ENCODE results near the gene MYT1. TPM values are rescaled to one million over a fixed set of nuclear protein-coding genes. Genes with fewer than 3 reads are reported as not detected.
A peak's percentile ranks its signal among the peaks of the same experiment; 100 is the strongest.

The MYT1 gene
- total and polyA plus RNA-seq, 9 of the 15 experiments (the other 6 are each of a cell fraction or from before 2014, with no cell fraction given), result 0.02 to 0.12 (median 0.06) TPM; not detected in 4

- TF ChIP-seq REST (IDR thresholded peaks at IDR 0.05; ENCODE audit: borderline replicate concordance) (peak; percentile 99), REST (CRISPR knock-in tag; IDR thresholded peaks at IDR 0.05; ENCODE audit: low read depth) (peak; percentile 97), HES1 (IDR thresholded peaks at IDR 0.05; ENCODE audit: low read depth) (no peak), IRF1 (CRISPR knock-in tag; IDR thresholded peaks at IDR 0.05; ENCODE audit: borderline replicate concordance) (0 out of 2 replicates have a peak, but pooled peaks have one; percentile 30), HDAC1 (IDR thresholded peaks at IDR 0.05) (no peak), AFF1 (IDR thresholded peaks at IDR 0.05; ENCODE audit: low read depth in 1 of 2, partially characterized antibody in 2 of 2) (peak in 1 of 2 experiments; percentile 89), SAFB (IDR thresholded peaks at IDR 0.05; ENCODE audit: borderline replicate concordance, low read depth, low read length) (no peak), RAD21 (CRISPR knock-in tag; conservative IDR thresholded peaks at IDR 0.05 in 1 of 2, IDR thresholded peaks at IDR 0.05 in 1 of 2) (peak in 1 of 2 experiments; percentile 22; a peak in 1 of 4 replicates), ZNF740 (CRISPR knock-in tag; IDR thresholded peaks at IDR 0.05) (peak; percentile 70), ZNF740 (tag; IDR thresholded peaks at IDR 0.05) (no peak; a peak in 1 of 4 replicates)
Measured at GRCh38 chr20:64161356-64162238, 2.7 kb upstream of the MYT1 start (continued).
